BJ (cell line): ENCODE measurements around the gene STIM1. TPM values are rescaled to one million over a fixed set of nuclear protein-coding genes. Genes with fewer than 3 reads are reported as not detected.

Experiments
- CTCF ChIA-PET: fragments of 350-600 bp; formaldehyde crosslinking; extraction: SDS; loops from one replicate; lab custom pipeline; 2021; ENCODE audit warnings: antibody characterized with exemption, inconsistent platforms; lab: Yijun Ruan, JAX
- POLR2A ChIA-PET: fragments of 300-600 bp; sonication (Branson Sonifier 250); formaldehyde crosslinking; extraction: SDS; loops from one replicate; lab custom pipeline; 2021; ENCODE audit warnings: antibody characterized with exemption; lab: Charles Lee
- DNase-seq: peaks from one replicate; pipeline ENCODE4 v3.0.0-alpha.2; 2011; ENCODE audit warnings: low read depth
- H3K27me3 ChIP-seq: 2 replicates; pipeline ENCODE4 v1.6.0; 2011; ENCODE audit warnings: low read length; ENCODE audit not compliant: control insufficient read depth, insufficient read depth
- H3K36me3 ChIP-seq: 2 replicates; pipeline ENCODE4 v1.5.1; 2011; ENCODE audit warnings: low read length; ENCODE audit not compliant: control insufficient read depth, insufficient read depth
- H3K4me3 ChIP-seq: 2 replicates; pipeline ENCODE4 v1.5.1; 2011; ENCODE audit warnings: low read depth, mild to moderate bottlenecking, control low read depth, low read length
- CTCF ChIP-seq: IDR thresholded peaks from 2 replicates; pipeline ENCODE4 v1.5.1; 2011; ENCODE audit warnings: low read depth, mild to moderate bottlenecking, control low read depth, inconsistent platforms, low read length, moderate library complexity; ENCODE audit not compliant: insufficient read depth
- polyA plus RNA-seq: library from polyadenylated mRNA; depleted of rRNA; stranded (reverse); fragments of >200 nt; gene quantifications from 2 replicates; pipeline ENCODE4 v1.2.3, GENCODE V29; 2011

Gene STIM1
- polyA plus RNA-seq, 1 experiment = 54.6 TPM

- DNase-seq = no peak
- ChIA-PET CTCF (interaction anchor here (0.6 to 14.8 kb wide), 8 partner anchors 8 to 263 kb away, joined by 4 to 524 read pairs (median 9); partner anchors contain the start of genes PGAP2, RHOG and STIM1), POLR2A (no interaction called here)
- Histone ChIP-seq H3K36me3 (no peaks in the 10 kb centered on the region), H3K27me3 (no peaks in the 10 kb centered on the region), H3K4me3 (no peak overlapping the region)
- TF ChIP-seq CTCF = no peak
Observed at GRCh38 chr11:4071325-4071724, 215.9 kb downstream of the STIM1 start.

GRCh38 chr11:4071914-4072313, 216.4 kb downstream of the STIM1 start:
- CTCF ChIA-PET = interaction anchor here (0.7 to 14.8 kb wide), 23 partner anchors 8 to 263 kb away, joined by 3 to 524 read pairs (median 5); partner anchors contain the start of genes PGAP2, RHOG and STIM1
- POLR2A ChIA-PET = interaction anchor here (0.6 to 0.8 kb wide), 2 partner anchors 9 to 277 kb away, joined by 3 read pairs; no protein-coding TSS in a partner anchor
- no peak for TF ChIP-seq CTCF
- Histone ChIP-seq H3K36me3 (no peaks in the 10 kb centered on the region), H3K27me3 (no peaks in the 10 kb centered on the region), H3K4me3 (no peak overlapping the region)
- no peak for DNase-seq

- no peaks in the 10 kb centered on the region for H3K36me3 ChIP-seq
- H3K4me3 ChIP-seq = no peak overlapping the region
- ChIA-PET CTCF (interaction anchor here (0.6 to 14.8 kb wide), 42 partner anchors 9 to 584 kb away, joined by 3 to 524 read pairs (median 4); partner anchors contain the start of genes PGAP2, RHOG and STIM1), POLR2A (interaction anchor here (0.6 kb wide), 1 partner anchor 275 kb away, joined by 3 read pairs; no protein-coding TSS in a partner anchor)
- no peaks in the 10 kb centered on the region for H3K27me3 ChIP-seq
- no peak for DNase-seq
- TF ChIP-seq CTCF = peak; percentile 75
Observed at GRCh38 chr11:4072668-4073285, 217.3 kb downstream of the STIM1 start.

GRCh38 chr11:4074266-4074665, 218.8 kb downstream of the STIM1 start:
- ChIA-PET CTCF (interaction anchor here (1.1 to 14.8 kb wide), 11 partner anchors 7 to 238 kb away, joined by 3 to 524 read pairs (median 12); partner anchors contain the start of genes RHOG and STIM1), POLR2A (no interaction called here)
- Histone ChIP-seq H3K27me3 (no peaks in the 10 kb centered on the region), H3K36me3 (no peaks in the 10 kb centered on the region), H3K4me3 (no peak overlapping the region)
- TF ChIP-seq CTCF = no peak
- no peak for DNase-seq

GRCh38 chr11:4076774-4077173, 221.3 kb downstream of the STIM1 start:
- no peak for DNase-seq
- Histone ChIP-seq H3K27me3 (no peaks in the 10 kb centered on the region), H3K4me3 (no peak overlapping the region), H3K36me3 (peaks cover 1% of the 10 kb centered on the region)
- POLR2A ChIA-PET = no interaction called here
- no peak for TF ChIP-seq CTCF
- CTCF ChIA-PET = interaction anchor here (14.8 kb wide), 1 partner anchor 227 kb away, joined by 524 read pairs; the partner anchor contains the start of gene STIM1
